Inflammatory macrophage treated with lipopolysaccharide for 1 hour (primary cell): Measurements from ENCODE around the gene CERS5.

Source experiments
- DNase-seq, 2 donors: peaks; one replicate each; pipeline ENCODE4 v3.0.0-alpha.2; 2020 to 2022

The CERS5 gene

GRCh38 chr12:50123203-50123602 is 44.0 kb downstream of the CERS5 start:
- DNase-seq, result no peak

GRCh38 chr12:50121641-50122040 is 45.5 kb downstream of the CERS5 start:
- no peak for DNase-seq

DNA sequence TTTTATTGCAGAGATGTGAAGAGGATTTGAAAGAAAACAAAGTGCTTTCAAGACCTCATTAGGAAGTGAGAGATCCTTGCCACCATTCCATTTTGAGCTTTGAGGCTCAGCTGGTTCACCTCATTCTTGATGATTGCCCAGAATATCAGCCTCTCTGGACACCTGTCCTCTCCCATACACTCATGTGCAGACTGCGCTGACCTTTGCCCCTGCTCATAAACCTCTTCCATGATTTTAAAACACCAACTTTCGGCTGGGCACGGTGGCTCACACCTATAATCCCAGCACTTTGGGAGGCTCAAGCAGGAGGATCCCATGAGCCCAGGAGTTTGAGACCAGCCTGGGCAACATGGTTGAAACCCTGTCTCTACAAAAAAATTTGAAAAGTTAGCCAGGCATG is 46.2 kb downstream of the CERS5 start:
- no peak for DNase-seq

GRCh38 chr12:50120521-50120920 is 46.6 kb downstream of the CERS5 start:
- no peak for DNase-seq

GRCh38 chr12:50119387-50119786 is 47.8 kb downstream of the CERS5 start:
- DNase-seq, result no peak

DNA sequence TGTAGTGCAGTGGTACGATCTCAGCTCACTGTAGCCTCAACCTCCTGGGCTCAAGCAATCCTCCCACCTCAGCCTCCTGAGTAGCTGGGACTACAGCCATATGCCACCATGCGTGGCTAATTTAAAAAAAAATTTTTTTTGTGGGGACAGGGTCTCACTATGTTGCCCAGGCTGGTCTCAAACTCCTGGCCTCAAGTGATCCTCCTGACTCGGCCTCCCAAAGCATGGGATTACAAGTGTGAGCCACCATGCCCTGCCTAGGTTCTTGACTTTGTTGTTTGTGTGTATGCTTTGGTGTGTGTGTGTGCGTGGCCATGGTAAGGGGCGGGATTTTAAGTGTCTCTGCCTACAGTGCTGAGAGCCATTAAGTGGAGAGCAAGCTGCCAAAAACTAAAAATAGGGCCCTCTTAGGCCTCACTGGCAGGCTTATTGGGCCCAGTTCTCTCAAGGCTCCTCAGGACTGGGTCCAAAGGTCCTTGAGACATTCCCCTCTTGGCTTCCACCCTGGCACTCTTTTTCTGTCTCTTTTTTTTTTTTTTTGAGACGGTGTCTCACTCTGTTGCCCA is 50.0 kb downstream of the CERS5 start:
- DNase-seq, result no peak

- DNase-seq, result peak; percentile 41 to 44
Measured at GRCh38 chr12:50112456-50113218, 54.5 kb downstream of the CERS5 start.

DNA sequence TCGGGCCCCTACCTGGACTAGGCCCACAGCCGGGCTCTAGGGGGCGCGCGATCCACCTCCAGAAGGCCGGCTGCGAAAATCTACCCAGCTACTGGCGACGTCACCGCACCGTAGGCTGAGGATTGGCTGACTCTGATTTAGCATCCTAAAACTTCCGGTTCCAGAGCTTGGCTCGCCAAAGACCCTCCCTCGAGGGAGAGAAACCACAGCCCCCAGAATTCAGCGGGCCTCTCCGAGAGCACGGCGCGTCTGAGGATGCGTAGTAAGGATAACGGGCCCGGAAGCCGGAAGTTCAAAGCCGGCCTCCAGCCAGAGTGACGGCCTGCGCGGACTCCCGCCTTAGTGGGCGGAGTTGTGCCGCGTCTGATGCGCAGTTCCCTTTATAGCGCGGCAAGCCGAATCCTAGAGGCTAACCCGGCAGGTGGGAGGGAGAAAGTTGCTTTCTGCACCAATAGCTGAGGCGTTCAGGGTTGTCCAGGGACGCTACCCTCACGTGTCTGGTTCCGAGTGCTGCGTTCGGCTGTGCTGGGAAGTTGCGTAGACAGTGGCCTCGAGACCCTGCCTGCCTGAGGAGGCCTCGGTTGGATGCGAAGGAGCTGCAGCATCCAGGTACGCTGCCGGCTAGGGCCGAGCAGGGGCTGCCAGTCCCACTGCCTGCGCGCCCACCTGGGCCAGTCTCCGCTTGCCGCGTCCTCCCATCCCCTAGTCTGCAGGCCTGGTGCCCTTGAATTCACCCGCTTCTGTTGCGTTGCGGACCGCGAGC is 55.3 kb downstream of the CERS5 start, which contains the start of gene COX14:
Gene COX14, plus strand, starts transcription at position 544 of the 763 bp plus-strand sequence. CDS start 7,808 bp downstream, outside the sequence.
- peak; percentile 99 to 100 for DNase-seq

DNA sequence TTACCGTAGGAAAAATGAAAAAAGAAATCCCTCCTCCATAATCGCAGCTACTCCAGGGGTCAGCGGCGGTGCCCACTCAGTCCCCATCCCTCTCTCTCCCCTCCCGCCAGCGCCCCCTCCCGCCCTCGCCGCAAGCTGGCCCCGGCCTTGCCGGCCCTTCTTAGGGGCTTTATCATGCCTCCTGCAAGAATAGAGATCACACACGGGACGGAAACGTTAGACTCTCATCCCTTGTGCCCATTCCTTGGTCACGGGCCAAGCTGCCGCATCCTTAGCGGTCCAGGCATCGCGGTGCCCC is 55.8 kb downstream of the CERS5 start:
- DNase-seq, result no peak

DNA sequence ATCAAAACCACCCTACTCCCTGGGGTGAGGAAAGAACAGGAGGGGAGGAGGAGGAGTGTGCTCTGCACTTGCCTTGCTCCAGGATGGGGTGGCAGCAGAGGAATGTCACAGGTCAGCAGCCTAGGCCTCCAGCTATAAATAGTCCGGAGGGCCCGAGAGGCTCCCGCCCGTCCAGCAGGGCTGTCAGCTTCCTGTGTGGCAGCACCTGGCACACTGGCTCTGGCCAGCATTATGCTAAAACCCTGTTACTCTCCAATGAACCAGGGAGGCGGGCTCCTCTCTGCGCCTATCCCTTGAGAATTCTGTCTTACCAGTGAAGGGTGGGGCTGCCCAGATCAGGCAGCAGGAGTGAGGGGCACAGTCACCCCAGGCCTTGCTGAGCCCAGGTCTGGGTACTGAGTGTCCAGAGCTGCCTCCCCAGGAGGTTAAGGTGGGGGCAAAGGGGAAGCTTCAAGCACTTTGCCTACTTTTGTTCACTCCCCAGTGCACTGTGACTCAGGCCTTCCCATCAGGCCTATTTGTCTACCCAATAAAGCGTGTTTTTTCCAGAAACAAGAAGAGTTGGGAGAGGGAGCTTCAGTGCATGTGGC is 56.3 kb downstream of the CERS5 start:
- DNase-seq, result peak; percentile 17 to 58

DNA sequence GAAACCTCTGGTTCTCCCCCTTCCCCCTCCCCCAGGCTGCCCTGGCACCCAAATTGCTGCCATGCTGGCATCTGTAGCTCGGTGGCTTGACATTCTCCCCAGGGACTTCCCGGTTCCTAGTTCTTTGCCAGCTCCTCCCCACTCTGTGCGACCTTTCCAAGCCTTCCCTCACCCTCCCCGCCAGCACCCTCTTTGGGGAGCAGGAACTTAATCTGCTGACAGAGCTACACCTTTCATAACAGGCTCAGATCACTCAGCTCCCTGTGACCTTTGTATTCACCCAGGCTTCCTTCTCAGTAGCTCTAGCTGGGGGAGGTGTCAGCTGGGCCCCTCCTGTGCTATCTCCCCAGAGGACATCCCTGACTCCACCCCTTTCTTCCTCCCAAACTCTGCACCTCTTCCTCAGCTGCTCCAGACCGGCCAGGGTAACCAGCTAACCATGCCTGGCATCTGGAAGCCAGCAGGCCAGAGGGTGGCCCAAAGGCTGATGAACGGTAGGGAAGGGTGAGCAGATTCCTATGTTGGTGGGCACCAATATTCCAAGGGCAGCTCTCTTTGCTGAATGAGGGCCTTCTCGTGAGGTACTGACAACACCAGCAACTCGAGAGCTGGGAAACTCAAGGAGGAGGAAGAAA is 56.9 kb downstream of the CERS5 start:
- peak; percentile 48 to 88 for DNase-seq

- no peak for DNase-seq
Measured at GRCh38 chr12:50109319-50109718, 57.9 kb downstream of the CERS5 start.

GRCh38 chr12:50107416-50108268 is 59.5 kb downstream of the CERS5 start:
- no peak for DNase-seq

- DNase-seq, result no peak
Measured at GRCh38 chr12:50106907-50107306, 60.3 kb downstream of the CERS5 start.

DNA sequence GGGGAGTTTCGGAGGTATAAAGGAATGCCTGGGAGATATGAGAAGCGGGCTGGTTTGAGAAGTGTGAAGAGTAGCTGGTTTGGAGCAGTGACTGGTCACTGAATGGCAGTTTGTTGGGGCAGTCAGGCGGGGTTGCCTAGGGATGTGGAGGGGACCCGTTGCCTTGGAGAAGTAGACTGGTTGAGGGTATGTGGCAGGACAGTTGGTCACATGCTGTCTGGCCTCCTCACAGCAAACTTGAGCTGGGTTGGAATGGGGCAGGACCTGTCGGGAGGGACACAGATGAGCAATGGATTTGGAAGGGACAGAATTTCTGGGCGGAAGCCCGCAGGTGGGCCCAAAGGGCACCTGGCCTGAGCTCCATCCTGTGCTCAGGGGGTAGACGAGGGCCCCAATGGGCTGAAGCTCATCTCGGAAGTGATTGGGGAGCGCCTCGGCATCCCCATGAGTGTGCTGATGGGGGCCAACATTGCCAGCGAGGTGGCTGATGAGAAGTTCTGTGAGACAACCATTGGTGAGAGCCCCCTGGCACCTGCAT is 61.2 kb downstream of the CERS5 start:
- no peak for DNase-seq

- peak in 1 of 2 donors; percentile 40 for DNase-seq
Measured at GRCh38 chr12:50104417-50105366, 62.5 kb downstream of the CERS5 start.

DNA sequence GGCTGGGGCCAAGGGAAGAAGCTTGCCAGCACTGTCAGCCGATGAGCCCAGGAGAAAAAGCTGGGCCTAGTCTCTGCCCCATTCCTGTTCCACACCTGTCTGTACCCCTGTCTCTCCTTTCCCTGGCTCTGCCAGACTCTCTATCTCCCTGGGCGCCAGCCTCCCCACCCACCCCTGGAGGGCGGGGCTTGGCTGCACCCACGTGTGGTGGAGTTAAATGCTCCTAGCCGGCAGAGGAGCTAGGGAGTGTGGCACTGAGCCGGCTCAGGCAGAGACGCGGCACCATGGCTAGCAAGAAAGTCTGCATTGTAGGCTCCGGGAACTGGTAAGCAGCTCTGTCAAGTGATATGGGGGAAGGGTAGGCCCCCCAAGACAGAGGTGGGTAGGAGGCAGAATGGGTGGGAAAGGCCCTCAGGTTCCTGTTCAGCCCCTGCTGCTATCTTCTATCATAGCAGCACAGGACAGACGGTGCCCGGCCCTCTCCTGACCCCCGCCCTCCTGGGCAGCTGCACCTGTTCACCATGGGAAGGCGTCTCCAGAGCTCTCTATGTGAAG is 63.3 kb downstream of the CERS5 start, which contains the start of gene GPD1:
Gene GPD1, plus strand, starts transcription at position 242 of the 555 bp plus-strand sequence. Its CDS starts 43 bp downstream, at position 285.
- peak; percentile 22 to 43 for DNase-seq

GRCh38 chr12:50103351-50103750 is 63.8 kb downstream of the CERS5 start:
- no peak for DNase-seq

DNA sequence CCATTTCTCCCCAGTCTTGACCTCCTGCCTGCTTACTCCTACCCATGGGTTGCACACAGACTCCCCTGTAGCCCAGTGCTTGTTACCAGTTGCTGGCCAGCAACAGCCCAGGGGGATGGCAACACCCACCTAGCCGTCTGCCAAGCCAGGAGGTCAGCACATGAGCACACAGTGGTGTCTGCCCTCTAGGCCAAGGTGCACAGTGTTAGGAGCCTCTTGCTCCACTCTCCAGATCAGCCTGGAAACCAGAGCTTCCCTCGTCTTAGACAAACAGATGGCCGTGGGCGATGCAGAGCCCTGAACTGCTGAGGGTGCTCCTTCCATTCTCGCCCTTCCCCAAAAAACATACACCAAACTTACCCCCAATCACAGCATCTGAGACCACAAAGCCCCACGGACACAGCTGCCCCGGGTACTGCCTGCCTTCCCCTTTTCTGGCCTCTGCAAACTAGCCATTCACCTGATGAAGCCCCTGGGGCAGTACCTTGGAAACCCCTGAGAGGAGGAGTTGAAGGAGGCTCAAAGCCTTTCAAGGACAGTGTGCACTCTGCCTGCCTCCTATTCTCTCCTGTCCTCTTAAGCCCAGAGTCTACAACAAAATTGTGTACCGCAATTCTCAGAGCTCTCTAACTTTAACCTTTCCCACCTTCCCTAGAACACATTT is 64.4 kb downstream of the CERS5 start:
- peak; percentile 16 to 81 for DNase-seq

- DNase-seq, result no peak
Measured at GRCh38 chr12:50102131-50102531, 65.0 kb downstream of the CERS5 start.
